Ramos (cell line): ENCODE results near the gene KMO.

Experiments used
- in situ Hi-C: fragments of 300-500 bp; cut with MboI; formaldehyde crosslinking; loops from one replicate; pipeline ENCODE4 v1.14.3; 2022; ENCODE audit warnings: low sequenced_read_pairs; ENCODE audit not compliant: unreplicated experiment

KMO gene

GRCh38 chr1:241615043-241615974, 83.1 kb downstream of the KMO start:
- in situ Hi-C loops = loop anchor here (10.0 kb wide), 1 partner anchor 399 kb away; no protein-coding TSS in a partner anchor

GRCh38 chr1:241617426-241617825, 85.2 kb downstream of the KMO start:
- in situ Hi-C loops = loop anchor here (10.0 kb wide), 1 partner anchor 397 kb away; no protein-coding TSS in a partner anchor

- in situ Hi-C loops = no loop called here
These were observed 90.5 kb downstream of the KMO start for GRCh38 chr1:241622669-241623068.

GRCh38 chr1:241624935-241625334, 92.8 kb downstream of the KMO start:
- in situ Hi-C loops = no loop called here

GRCh38 chr1:241627453-241628259, 95.5 kb downstream of the KMO start:
- in situ Hi-C loops = no loop called here

GRCh38 chr1:241630005-241630404, 97.8 kb downstream of the KMO start:
- in situ Hi-C loops = no loop called here

GRCh38 chr1:241630476-241630875, 98.3 kb downstream of the KMO start:
- in situ Hi-C loops = no loop called here

GRCh38 chr1:241630899-241631298, 98.7 kb downstream of the KMO start:
- in situ Hi-C loops = no loop called here

- in situ Hi-C loops = no loop called here
These were observed 99.5 kb downstream of the KMO start for GRCh38 chr1:241631674-241632073.

GRCh38 chr1:241632987-241633386, 100.8 kb downstream of the KMO start:
- in situ Hi-C loops = no loop called here

GRCh38 chr1:241635556-241636152, 103.5 kb downstream of the KMO start:
- in situ Hi-C loops = no loop called here

GRCh38 chr1:241636291-241636690, 104.1 kb downstream of the KMO start:
- in situ Hi-C loops = no loop called here

- in situ Hi-C loops = no loop called here
These were observed 104.9 kb downstream of the KMO start for GRCh38 chr1:241637046-241637590.

- in situ Hi-C loops = no loop called here
These were observed 105.4 kb downstream of the KMO start for GRCh38 chr1:241637604-241638003.

GRCh38 chr1:241638099-241638682, 106.0 kb downstream of the KMO start:
- in situ Hi-C loops = no loop called here

GRCh38 chr1:241638909-241639622, 106.9 kb downstream of the KMO start:
- in situ Hi-C loops = no loop called here

- in situ Hi-C loops = no loop called here
These were observed 107.5 kb downstream of the KMO start for GRCh38 chr1:241639623-241640148.

GRCh38 chr1:241640149-241640866, 108.1 kb downstream of the KMO start, which contains the start of the genes CHML and OPN3:
Gene CHML (minus strand): TSS chr1:241640369. CDS start chr1:241635766, 4,603 bp downstream.
Gene OPN3 (minus strand): TSS chr1:241640369. CDS start chr1:241640254, 115 bp downstream.
- in situ Hi-C loops = no loop called here
